ENCODE measurements around the gene ACOT11. TPM values are rescaled to one million over a fixed set of nuclear protein-coding genes. Genes with fewer than 3 reads are reported as not detected.
"Not testable (repeated sequence)": the region's sequence is repeated elsewhere in the genome, so short reads cannot be mapped to it uniquely, and the experiment has no call there.

The ACOT11 gene
- total RNA-seq, 1 donor from 2014 or later, result 16.1 TPM

DNA sequence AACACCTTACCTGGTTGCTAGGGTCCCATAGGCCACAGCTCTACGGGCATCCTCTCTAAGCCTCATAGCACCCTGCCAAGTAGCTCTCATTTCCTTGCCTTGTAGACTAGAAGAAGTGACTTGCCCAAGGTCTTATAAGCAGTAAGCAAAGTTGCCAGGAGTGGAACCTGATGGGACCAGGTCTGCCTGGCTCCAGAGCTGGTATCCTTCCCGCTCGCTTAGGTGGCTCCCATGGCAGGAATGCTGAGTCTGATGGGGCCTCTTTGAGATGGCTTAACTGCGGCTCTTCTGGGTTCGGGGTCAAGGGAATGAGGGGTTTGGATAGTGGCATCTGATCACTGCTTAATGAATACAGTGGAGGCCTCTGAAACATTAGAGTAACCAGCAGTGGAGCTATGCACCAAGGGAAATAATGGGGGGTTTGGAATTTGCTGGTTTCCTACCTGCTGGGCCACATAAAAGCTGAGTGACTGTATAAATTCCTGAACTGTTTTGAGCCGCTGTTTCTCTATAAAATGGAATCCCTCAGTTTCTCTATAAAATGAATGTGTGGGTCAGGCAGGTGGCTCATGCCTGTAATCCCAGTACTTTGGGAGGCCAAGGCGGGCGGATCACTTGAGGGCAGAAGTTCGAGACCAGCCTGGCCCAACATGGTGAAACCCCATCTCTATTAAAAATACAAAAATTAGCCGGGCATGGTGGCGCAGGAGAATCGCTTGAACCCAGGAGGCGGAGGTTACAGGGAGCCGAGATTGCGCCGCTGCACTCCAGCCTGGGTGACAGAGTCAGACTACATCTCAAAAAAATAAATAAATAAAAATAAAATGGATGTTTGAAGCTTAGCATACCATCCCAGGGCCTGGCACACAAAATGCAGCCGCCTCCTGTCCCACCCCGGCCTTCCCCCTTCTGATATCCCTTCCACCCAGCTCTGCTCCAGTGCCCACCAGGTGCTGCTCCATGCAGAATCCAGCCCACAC lies 62.9 kb downstream of the ACOT11 start:
- ATAC-seq, result no peak

GRCh38 chr1:54611621-54612020 lies 63.6 kb downstream of the ACOT11 start:
- no peak for ATAC-seq

DNA sequence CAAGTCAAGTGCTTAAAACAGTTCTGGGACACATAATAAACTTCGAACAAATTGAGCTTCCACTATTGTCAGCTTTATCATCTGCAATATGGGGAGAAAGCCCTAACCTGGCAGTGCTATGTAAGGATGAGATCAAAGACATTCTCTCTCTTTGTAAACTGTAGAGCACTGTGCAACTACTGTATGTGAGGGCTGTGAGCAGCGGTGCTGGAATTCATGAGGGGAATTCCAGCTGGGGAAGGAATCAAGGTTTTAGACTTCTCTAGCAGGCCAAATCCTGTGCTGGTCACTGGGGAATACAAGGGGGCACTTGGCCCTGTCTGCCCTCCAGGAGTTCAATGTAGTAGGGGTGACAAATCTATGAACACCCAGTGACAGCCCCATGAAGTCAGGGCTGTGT lies 66.0 kb downstream of the ACOT11 start:
- no peak for ATAC-seq

- ATAC-seq, result no peak
Observed at GRCh38 chr1:54614563-54614962, 66.5 kb downstream of the ACOT11 start.

DNA sequence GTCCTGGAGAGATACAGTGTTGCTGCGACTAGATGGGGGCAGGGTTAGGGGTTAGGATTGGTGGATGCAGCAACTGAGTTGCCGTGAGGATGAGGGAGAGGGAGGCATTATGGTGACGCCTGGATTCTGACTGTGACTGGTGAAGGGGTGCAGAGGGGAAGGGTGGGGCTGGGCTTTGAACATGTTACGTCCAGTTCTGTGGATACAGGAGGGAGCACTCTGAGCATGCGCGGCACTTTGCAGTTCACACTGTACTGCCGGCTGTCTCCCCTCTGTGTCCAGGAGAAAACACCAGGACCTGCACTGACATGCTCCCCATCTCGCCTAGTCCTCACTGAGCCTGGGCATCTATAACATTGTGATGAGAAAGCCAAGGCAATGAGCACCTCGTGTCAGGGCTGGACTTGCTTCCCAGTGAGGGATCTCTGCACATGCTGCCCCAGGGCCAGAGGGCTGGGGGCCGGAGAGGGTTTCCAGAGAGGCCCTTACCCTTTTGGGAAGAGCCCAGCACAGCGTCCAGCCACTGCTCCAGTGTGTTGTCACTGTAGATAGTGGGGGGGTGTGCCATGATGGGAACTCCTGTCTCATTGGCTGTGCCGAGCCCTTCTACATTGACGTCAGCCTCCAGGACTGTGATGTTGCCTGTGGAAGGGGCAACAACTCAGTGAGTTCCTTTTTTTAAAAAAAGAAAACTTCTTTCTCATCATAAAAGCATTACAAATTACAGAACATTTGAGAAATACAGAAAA lies 67.7 kb downstream of the ACOT11 start:
- peak; percentile 85 for ATAC-seq

DNA sequence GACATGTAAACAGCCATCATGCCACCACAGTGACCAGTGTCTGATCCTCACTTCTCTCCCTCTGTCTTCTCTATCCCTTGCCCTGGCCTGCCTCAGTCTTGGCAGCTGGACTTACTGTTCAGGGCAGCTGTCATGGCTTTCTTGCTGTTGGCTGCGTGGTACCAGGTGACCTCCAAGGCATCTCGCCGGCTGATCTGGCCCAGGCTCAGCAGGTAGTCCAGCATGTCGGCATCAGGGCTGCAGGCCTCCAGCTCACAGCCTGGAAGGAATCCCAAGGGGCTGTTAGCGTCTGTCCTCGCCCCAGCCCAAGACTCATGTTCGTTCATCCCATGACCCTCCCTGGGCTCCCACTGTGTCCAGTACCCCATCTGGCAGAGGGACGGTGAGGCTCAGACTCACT lies 71.7 kb downstream of the ACOT11 start:
- no peak for ATAC-seq

DNA sequence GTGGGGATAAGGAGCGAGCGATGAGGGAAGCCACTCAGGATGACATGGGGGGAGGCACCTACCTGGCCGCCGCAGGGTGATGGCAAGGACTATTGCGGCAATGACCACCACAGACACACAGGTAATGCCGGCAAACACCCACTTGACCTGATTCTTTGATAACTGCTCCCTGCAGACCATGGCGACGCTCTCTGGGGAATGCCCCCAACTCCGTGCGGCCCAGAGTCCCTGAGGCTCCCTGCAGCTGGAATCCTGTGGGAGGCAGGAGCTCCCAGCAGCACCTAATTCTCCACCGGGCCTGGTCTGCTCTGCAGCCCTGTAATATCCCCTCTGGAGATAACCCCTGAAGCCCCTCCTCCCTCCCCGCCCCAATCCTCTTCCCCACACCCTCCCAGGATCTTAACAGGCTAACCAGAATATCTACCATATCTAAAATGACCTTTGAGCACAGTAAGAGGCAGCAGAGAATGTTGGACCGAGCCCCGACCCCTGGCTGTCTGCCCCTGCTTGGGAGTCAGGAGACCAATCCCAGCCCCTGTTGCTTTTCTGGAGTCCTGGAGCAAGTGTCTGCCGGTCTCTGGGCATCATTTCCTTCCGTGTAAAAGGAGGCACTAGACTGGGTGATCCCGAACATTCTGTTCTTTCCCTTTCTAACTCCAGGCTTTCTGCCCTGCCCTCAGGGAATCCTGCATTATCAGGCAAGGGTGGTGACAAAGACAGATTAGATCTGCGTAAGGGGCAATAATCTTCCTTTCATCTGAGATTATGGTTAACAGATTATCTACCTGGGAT lies 75.4 kb downstream of the ACOT11 start, which contains the start of gene FAM151A:
TSS of gene FAM151A (minus strand) at position 310 of the 792 bp plus-strand sequence. CDS start at position 180, 130 bp downstream.
- no peak for ATAC-seq

GRCh38 chr1:54624466-54625464 lies 76.7 kb downstream of the ACOT11 start:
- no peak for ATAC-seq

DNA sequence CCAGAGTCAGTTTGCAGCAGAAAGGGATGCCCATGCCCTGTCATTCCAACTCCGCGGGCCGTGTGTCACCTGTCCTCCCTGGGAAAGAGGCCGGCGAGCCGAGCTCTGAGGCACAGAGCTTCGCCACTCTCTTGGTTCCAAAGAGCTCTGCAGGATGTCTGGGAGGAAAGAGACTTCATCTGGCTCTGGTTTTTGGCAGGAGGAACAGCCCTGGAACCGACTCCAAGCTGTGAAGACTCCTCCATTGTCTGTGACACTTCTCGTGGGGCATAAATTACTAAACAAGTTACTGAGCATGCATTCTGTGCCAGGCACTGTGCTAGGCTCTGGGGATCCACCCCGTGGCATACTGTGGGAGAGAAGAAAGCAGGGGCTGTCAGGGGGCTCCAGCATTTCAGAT lies 79.2 kb downstream of the ACOT11 start:
- no peak for ATAC-seq

DNA sequence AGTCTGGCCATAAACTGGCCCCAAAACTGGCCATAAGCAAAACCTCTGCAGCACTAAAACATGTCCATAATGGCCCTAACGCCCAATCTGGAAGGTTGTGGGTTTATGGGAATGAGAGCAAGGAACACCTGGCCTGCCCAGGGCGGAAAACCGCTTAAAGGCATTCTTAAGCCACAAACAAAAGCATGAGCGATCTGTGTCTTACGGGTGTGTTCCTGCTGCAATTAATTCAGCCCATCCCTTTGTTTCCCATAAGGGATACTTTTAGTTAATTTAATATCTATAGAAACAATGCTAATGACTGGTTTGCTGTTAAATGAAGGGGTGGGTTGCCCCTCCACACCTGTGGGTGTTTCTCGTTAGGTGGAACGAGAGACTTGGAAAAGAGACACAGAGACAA lies 87.8 kb downstream of the ACOT11 start:
- not testable (repeated sequence) for ATAC-seq

GRCh38 chr1:54636461-54637446 lies 88.7 kb downstream of the ACOT11 start:
- ATAC-seq, result not testable (repeated sequence)

GRCh38 chr1:54640361-54640760 lies 92.3 kb downstream of the ACOT11 start:
- no peak for ATAC-seq

GRCh38 chr1:54640863-54641836 lies 93.1 kb downstream of the ACOT11 start, which contains the start of gene MROH7:
Gene MROH7, plus strand, starts transcription at chr1:54641786. Its CDS starts 11,141 bp downstream, at chr1:54652927.
- no peak for ATAC-seq

DNA sequence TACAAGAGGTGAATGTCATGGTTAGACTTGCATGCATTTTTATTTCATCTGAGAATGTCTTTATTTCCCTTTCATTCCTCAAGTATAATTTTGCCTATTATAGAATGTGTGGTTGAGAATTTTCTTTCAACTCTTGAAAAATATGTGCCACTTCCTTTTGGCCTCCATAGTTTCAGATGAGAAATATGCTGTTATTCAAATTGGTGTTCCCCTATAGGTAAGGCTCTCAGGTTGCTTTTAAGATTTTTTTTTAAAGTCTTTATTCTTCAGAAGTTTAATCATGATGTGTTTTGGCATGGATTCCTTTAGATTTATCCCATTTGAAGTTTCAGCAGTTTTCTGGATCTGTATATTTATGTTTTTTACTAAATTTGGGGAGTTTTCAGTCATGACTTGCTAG lies 95.7 kb downstream of the ACOT11 start:
- ATAC-seq, result no peak

DNA sequence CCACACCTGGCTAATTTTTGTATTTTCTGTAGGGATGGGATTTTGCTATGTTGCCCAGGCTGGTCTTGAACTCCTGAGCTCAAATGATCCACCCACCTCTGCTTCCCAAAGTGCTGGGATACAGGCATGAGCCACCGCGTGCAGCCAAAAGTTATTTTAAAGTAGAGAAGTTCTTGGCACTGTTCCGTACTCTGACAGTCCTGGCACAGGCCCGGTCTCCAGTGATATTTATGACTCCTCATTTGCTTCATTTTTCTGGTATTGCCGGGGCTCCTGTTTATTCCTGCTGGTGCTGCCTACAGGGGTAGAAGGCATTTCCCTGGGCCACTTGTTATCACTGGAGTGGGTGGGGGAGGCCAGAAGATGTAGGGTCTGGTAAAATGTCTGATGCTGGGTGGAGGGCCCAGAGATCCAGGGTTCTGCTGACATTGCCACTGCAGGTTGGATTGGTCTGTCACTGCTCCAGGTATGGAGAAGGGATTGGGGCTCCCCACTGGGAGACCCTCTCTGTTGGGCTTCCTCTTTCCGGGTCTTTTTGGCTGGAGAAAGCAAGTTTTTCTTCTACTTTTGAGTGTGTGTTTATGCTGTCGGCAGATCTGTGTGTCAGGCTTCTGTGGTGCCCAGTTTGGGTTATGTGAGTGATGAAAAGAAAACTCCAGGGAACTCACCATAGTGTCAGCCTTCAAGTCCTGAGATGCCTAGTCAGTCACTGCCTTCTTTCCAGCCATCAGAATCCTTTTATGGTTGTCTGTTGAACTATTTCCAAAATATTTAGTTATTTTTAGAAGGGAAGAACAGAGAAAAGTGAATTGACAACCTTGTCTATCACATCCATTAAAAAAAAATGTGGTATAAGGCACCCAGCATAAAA lies 98.0 kb downstream of the ACOT11 start:
- no peak for ATAC-seq

- no peak for ATAC-seq
Observed at GRCh38 chr1:54649130-54649898, 101.3 kb downstream of the ACOT11 start.

GRCh38 chr1:54649921-54650320 lies 101.9 kb downstream of the ACOT11 start:
- ATAC-seq, result no peak

Data from esophagus mucosa (tissue), 1 donor.